Caco-2 (cell line): ENCODE results near the gene ZNF586. TPM values are rescaled to one million over a fixed set of nuclear protein-coding genes. Genes with fewer than 3 reads are reported as not detected.

Experiments
- Bru-seq: library from RNA; stranded (reverse); fragments of 400-500 nt; gene quantifications from one replicate; lab custom pipeline; 2021; lab: Mats Ljungman, UMichigan
- BruChase-seq, 2 experiments: library from RNA; stranded (reverse); fragments of 400-500 nt; gene quantifications; one replicate each; lab custom pipeline; 2021; lab: Mats Ljungman, UMichigan
- BruUV-seq: library from RNA; stranded (reverse); fragments of 400-500 nt; replicated peaks from 2 replicates; lab custom pipeline; 2021; lab: Mats Ljungman, UMichigan
- CTCF ChIA-PET: fragments of 300-600 bp; sonication (Branson Sonifier 250); formaldehyde crosslinking; loops from one replicate; lab custom pipeline; 2022; ENCODE audit warnings: antibody characterized with exemption; lab: Charles Lee
- POLR2A ChIA-PET: fragments of 300-600 bp; sonication (Branson Sonifier 250); formaldehyde crosslinking; loops from one replicate; lab custom pipeline; 2022; ENCODE audit warnings: antibody characterized with exemption; lab: Charles Lee
- DNase-seq, 2 experiments: peaks; one replicate each; pipeline versions ENCODE4 v3.0.0 to v3.0.0-alpha.2; 2020 to 2022
- H3K27me3 ChIP-seq: replicated peaks from 2 replicates; pipeline ENCODE4 v1.6.0; 2011; ENCODE audit warnings: low read length; ENCODE audit not compliant: control insufficient read depth, insufficient read depth
- H3K36me3 ChIP-seq: 2 replicates; pipeline ENCODE4 v1.5.1; 2011; ENCODE audit warnings: low read length; ENCODE audit not compliant: control insufficient read depth, insufficient read depth
- H3K4me1 ChIP-seq: fragments of 250-450 bp; sonication (Bioruptor Pico); 2 replicates; pipeline ENCODE4 v1.5.1; 2020; ENCODE audit warnings: mild to moderate bottlenecking
- H3K4me3 ChIP-seq: 2 replicates; pipeline ENCODE4 v1.5.1; 2011; ENCODE audit warnings: low read depth, mild to moderate bottlenecking, control low read depth, low read length
- H3K9me3 ChIP-seq: fragments of 250-450 bp; sonication (Bioruptor Pico); 2 replicates; pipeline ENCODE4 v1.5.1; 2020; ENCODE audit warnings: mild to moderate bottlenecking, moderate library complexity
- H3K27ac Mint-ChIP-seq: one replicate; pipeline ENCODE4 v1.8.0; 2022; ENCODE audit warnings: mixed read lengths; ENCODE audit not compliant: unreplicated experiment
- H3K27me3 Mint-ChIP-seq: one replicate; pipeline ENCODE4 v1.8.0; 2022; ENCODE audit warnings: mixed read lengths; ENCODE audit not compliant: insufficient read depth, unreplicated experiment
- H3K36me3 Mint-ChIP-seq: one replicate; pipeline ENCODE4 v1.8.0; 2022; ENCODE audit warnings: mild to moderate bottlenecking, mixed read lengths; ENCODE audit not compliant: insufficient read depth, unreplicated experiment
- H3K4me1 Mint-ChIP-seq: one replicate; pipeline ENCODE4 v1.8.0; 2022; ENCODE audit warnings: low read depth, mixed read lengths; ENCODE audit not compliant: unreplicated experiment
- H3K4me3 Mint-ChIP-seq: one replicate; pipeline ENCODE4 v1.8.0; 2022; ENCODE audit warnings: mild to moderate bottlenecking, moderate library complexity, mixed read lengths; ENCODE audit not compliant: unreplicated experiment
- H3K9me3 Mint-ChIP-seq: one replicate; pipeline ENCODE4 v1.8.0; 2022; ENCODE audit warnings: mixed read lengths; ENCODE audit not compliant: unreplicated experiment
- intact Hi-C: fragments of 100-400 bp; cut with micrococcal nuclease; formaldehyde crosslinking; loops from one replicate; pipeline ENCODE4 v1.10.0; 2022; ENCODE audit not compliant: unreplicated experiment
- long read RNA-seq: library from polyadenylated mRNA; stranded (forward); transcript quantifications from one replicate; pipeline ENCODE4 v2.0.0, GENCODE V29; 2022
- total RNA-seq: library from RNA; stranded (reverse); gene quantifications from 2 replicates; pipeline ENCODE4 v1.2.3, GENCODE V29; 2022
- TF ChIP-seq, protein P1 (sequence below), 2 experiments: fragments of 200-600 bp in 1 of 2; IDR thresholded peaks; 1 replicate in 1 of 2; 2 replicates in 1 of 2; pipeline versions ENCODE4 v1.5.1 to v1.8.0; 2011 to 2022; ENCODE audit warnings: antibody characterized with exemption in 1 of 2, control low read depth in 1 of 2, inconsistent platforms in 1 of 2, low read depth in 1 of 2, low read length in 1 of 2, mild to moderate bottlenecking in 1 of 2, moderate library complexity in 1 of 2; ENCODE audit not compliant: insufficient read depth in 1 of 2, severe bottlenecking in 1 of 2, unreplicated experiment in 1 of 2

The ZNF586 gene
- total RNA-seq (6.2 and 9.1 TPM in 2 replicates), Bru-seq, nascent RNA (percentile 66 among the genes with signal in this experiment), BruChase-seq, experiment 1, labeled RNA remaining after a 2-hour chase (percentile 68 among the genes with signal in this experiment), BruChase-seq, experiment 2, labeled RNA remaining after a 6-hour chase (percentile 69 among the genes with signal in this experiment)
- long read RNA-seq, partial matches to known transcripts, result 0 of 40 reads
- long read RNA-seq, other reads (novel, unspliced or antisense), result 36 of 40 reads

DNA sequence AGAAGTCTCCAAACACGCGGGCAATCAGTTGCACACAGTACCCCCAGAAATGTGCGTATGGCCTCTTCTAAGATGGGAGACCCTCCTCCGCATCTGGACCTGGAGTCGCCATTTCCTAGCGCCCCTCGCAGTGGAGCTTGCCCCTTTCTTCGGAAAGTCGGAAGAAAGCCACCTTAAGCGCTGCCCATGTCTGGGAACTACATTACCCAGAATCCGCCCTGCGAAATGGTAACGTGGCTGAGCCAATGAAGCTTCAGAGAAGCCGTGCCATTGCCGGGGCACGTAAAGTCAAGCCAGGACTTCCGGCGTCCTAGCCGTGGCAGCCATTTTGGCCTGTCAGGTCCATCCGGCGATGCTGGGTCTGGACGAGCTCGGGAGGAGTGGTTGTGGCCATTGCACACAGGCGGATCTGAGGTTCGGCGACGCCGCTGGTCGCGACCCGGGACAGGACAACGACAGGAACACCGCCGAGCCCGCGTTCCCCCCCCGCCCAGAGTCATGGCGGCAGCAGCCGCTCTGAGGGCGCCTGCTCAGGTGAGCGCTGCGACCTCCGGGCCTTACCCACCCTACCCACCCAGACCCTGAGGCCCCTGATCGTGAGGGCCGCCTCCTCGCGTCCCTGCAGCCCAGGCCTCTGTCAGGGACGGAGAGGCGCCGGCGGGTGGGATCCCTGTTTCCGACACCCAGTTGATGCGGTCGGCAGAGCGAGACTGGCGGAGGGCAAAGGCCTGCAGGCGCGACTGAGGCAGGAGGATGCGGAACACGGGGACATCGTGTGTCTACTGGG lies at the start of gene ZNF586:
TSS of gene ZNF586 (plus strand) at position 332 of the 787 bp plus-strand sequence. CDS start at position 499, 167 bp downstream.
- H3K27me3 ChIP-seq, result no peaks in the 10 kb centered on the region
- Mint-ChIP-seq H3K27me3 (no peaks in the 10 kb centered on the region), H3K4me1 (no peaks in the 10 kb centered on the region), H3K4me3 (peak within 1 kb of the TSS; percentile 72), H3K36me3 (peaks cover 17% of the 10 kb centered on the region), H3K27ac (no peak within 1 kb of the TSS), H3K9me3 (peaks cover 9% of the 10 kb centered on the region)
- no peaks in the 10 kb centered on the region for H3K4me1 ChIP-seq
- H3K9me3 ChIP-seq, result peaks cover 3% of the 10 kb centered on the region; the same call in 1 of the 2 replicates
- ChIA-PET CTCF (interaction anchor here (0.7 kb wide), 1 partner anchor 384 kb away, joined by 3 read pairs; no protein-coding TSS in a partner anchor), POLR2A (interaction anchor here (0.6 to 1.4 kb wide), 5 partner anchors 80 to 805 kb away, joined by 3 to 4 read pairs (median 3); partner anchors contain the start of gene ZNF587)
- DNase-seq, result peak; percentile 78 to 82
- TF ChIP-seq, protein P1, sequence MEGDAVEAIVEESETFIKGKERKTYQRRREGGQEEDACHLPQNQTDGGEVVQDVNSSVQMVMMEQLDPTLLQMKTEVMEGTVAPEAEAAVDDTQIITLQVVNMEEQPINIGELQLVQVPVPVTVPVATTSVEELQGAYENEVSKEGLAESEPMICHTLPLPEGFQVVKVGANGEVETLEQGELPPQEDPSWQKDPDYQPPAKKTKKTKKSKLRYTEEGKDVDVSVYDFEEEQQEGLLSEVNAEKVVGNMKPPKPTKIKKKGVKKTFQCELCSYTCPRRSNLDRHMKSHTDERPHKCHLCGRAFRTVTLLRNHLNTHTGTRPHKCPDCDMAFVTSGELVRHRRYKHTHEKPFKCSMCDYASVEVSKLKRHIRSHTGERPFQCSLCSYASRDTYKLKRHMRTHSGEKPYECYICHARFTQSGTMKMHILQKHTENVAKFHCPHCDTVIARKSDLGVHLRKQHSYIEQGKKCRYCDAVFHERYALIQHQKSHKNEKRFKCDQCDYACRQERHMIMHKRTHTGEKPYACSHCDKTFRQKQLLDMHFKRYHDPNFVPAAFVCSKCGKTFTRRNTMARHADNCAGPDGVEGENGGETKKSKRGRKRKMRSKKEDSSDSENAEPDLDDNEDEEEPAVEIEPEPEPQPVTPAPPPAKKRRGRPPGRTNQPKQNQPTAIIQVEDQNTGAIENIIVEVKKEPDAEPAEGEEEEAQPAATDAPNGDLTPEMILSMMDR (IDR thresholded peaks at IDR 0.05; ENCODE audit: insufficient read depth in 1 of 2, low read depth in 1 of 2, low read length in 1 of 2, severe bottlenecking in 1 of 2, unreplicated experiment in 1 of 2), result no peak
- intact Hi-C loops, result loop anchor here (1.0 kb wide), 1 partner anchor 191 kb away; the partner anchor contains the start of gene ZNF416
- peak within 1 kb of the TSS; percentile 68 for H3K4me3 ChIP-seq
- BruUV-seq, result no TSS peak
- H3K36me3 ChIP-seq, result no peaks in the 10 kb centered on the region

DNA sequence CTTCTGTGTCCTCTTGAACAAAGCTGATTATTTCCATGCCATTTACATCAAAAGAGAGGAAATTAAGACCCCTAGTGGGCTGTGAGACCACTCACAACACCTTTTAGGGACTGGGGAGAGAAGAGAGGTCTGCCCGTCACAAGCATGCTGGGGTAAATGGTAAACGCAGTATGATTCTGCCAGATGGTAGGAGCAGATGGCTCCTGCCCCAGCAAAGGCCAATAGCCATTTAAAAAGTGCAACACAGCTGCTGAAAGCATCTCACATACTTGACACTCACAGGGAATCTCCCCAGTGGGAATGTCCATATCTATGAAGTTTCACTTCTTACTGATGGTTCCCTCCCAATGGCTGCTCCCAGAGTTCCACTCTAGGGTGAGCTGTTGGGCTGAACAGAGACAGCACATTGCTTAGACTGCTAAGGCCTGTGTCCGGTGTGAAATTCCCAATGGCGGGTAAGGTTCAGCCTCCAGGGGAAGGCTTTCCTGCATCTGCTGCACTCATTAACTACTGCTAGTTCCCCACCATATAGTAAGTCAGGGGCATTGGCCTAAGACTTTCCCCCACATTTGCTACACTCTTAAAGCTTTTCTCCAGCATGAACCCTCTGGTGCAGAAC lies 49.5 kb upstream of the ZNF586 start:
- Mint-ChIP-seq H3K4me3 (no peak overlapping the region), H3K4me1 (no peaks in the 10 kb centered on the region), H3K27me3 (no peaks in the 10 kb centered on the region), H3K9me3 (peaks cover 70% of the 10 kb centered on the region), H3K27ac (no peak overlapping the region), H3K36me3 (peaks cover 17% of the 10 kb centered on the region)
- peaks cover 25% of the 10 kb centered on the region for H3K9me3 ChIP-seq
- no peak for DNase-seq
- no TSS peak for BruUV-seq
- intact Hi-C loops, result no loop called here
- H3K4me3 ChIP-seq, result no peak overlapping the region
- H3K4me1 ChIP-seq, result no peaks in the 10 kb centered on the region
- ChIA-PET POLR2A (no interaction called here), CTCF (no interaction called here)
- H3K36me3 ChIP-seq, result peaks cover 2% of the 10 kb centered on the region; the same call in 1 of the 2 replicates
- H3K27me3 ChIP-seq, result no peaks in the 10 kb centered on the region
- TF ChIP-seq, protein P1 (IDR thresholded peaks at IDR 0.05; ENCODE audit: insufficient read depth in 1 of 2, low read depth in 1 of 2, low read length in 1 of 2, severe bottlenecking in 1 of 2, unreplicated experiment in 1 of 2), result no peak

DNA sequence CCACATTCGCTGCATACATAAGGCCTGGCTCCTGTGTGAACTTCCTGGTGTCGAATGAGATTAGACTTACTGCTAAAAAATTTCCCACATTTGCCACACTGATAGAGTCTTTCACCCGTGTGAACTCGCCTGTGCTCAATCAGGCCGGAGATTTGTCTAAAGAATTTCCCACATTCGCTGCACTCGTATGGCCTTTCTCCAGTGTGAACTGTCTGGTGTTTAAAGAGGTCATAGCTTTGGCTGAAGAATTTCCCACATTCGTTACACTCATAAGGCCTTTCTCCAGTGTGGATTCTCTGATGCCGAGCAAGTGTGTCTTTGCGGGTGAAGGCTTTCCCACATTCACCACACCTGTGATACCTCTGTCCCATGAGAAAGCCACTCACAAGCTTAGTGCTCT lies 48.6 kb upstream of the ZNF586 start:
- ChIA-PET POLR2A (no interaction called here), CTCF (no interaction called here)
- Mint-ChIP-seq H3K9me3 (peaks cover 72% of the 10 kb centered on the region), H3K27me3 (no peaks in the 10 kb centered on the region), H3K4me3 (no peak overlapping the region), H3K27ac (no peak overlapping the region), H3K4me1 (no peaks in the 10 kb centered on the region), H3K36me3 (peaks cover 23% of the 10 kb centered on the region)
- BruUV-seq, result no TSS peak
- TF ChIP-seq, protein P1 (IDR thresholded peaks at IDR 0.05; ENCODE audit: insufficient read depth in 1 of 2, low read depth in 1 of 2, low read length in 1 of 2, severe bottlenecking in 1 of 2, unreplicated experiment in 1 of 2), result no peak
- intact Hi-C loops, result no loop called here
- Histone ChIP-seq H3K27me3 (no peaks in the 10 kb centered on the region), H3K36me3 (peaks cover 2% of the 10 kb centered on the region; the same call in 1 of the 2 replicates), H3K4me1 (no peaks in the 10 kb centered on the region), H3K4me3 (no peak overlapping the region), H3K9me3 (peaks cover 28% of the 10 kb centered on the region)
- no peak for DNase-seq
